Measurements from ENCODE around the gene AUTS2.

The AUTS2 gene

DNA sequence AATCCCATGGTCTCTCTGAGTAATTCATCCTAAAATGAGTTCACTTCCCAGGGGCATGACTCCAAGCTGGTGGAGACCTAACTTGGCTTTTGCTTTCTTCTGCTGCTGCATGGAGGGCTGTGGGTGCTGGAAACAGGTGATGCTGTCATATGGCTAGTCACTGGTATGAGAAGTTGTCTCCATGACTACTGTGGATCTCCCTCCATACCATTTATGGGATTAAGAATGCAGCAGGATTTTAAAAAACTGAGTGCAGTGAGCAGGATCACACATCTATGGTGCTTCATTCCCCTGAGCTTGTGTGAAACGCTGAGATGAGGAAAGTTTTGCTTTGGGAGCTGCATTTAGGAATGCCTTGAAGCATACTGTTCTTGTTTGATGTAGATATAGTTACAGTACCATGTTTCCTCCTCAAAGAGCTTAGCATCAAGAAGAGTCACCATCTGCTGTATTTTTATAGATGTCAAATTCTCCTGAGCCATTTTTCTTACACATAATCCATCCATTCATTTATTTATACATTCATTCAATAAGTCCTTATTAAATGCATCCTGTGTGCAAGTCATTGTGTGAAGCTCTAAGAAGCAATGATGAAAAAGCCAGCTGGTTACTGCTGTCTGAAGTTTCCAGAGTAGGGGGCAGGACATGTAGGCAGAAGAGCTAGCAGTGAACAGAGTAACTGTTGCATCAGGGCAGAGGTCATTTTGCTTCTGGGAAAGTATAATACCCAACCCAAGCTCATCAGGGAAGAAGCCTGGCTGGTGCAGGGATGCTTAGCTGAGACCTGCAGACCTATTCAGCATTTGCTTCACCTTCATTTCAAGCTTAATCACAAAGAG lies 534.8 kb downstream of the AUTS2 start:
- no peak for DNase-seq (ENCODE audit: low read depth)

DNA sequence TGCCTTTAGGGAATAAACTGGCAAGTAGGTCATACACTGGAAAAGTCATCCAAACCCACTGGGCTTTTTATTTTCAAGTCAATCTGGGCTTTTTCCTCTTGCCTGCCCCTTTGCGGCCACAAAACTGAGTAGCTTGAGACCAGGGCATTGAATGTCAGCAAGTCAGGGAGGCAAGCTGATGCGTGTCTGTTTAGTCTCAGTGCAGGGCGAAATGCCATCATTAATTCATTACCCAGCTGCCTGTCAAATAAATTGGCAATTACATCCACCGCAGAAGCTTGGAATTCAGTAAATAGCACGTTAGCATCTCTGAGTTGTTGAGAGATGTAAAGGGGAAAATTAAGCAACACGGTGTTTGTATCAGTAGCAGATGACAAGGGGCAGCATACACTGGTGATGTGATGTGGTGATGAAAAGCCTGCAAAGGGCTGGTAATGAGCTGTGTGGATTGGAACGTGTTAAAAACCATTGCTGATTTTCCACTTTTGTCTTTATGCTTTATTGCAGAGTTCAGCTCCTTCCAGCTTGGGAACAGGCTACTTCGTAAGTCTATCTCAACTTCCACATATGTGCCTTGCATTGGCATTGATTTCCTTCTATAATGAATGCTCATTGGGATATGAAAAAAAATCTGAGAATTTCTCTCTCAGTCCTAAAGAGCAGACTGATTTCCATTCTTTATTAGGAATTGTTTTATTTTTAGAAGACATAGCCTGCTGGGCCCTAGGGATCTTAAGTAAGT lies 535.9 kb downstream of the AUTS2 start:
- no peak for DNase-seq (ENCODE audit: low read depth)

DNA sequence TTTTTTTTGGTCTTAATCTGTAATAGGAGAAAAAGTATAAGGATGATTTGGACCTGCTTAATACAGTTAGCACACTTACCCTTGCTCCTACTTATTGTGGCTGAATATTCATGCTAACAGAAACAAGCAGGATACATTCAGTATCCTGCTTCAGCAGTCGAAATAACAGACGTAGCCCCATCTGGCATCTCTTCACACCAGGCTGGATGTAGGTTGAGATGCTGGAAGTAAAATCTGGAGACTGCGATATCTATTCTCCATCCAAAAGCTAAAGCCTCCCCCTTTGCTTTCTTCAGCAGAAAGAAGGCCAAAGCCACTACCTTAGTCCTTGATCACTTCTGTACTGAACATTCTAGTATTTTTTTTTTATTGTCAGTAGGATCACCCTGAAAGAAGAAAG lies 537.4 kb downstream of the AUTS2 start:
- no peak for DNase-seq (ENCODE audit: low read depth)

DNA sequence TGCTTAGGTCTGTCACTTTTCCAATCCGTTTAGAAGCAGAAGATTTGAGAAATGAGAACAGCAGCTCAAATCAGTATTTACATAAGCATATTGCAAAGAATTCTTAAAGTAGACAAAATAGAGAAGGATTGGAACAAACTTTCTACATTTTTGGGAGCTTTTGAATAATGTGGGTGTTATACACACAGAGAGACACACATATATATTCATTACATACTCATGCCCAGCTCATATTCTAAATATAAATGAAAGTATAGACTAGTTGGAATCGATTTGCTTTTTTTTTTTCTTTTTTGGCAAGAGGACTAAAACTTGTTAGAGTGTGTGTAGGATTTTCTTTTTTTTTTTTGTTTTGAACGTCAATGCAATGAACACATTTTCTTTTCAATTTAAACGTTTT lies 538.9 kb downstream of the AUTS2 start:
- no peak for DNase-seq (ENCODE audit: low read depth)

DNA sequence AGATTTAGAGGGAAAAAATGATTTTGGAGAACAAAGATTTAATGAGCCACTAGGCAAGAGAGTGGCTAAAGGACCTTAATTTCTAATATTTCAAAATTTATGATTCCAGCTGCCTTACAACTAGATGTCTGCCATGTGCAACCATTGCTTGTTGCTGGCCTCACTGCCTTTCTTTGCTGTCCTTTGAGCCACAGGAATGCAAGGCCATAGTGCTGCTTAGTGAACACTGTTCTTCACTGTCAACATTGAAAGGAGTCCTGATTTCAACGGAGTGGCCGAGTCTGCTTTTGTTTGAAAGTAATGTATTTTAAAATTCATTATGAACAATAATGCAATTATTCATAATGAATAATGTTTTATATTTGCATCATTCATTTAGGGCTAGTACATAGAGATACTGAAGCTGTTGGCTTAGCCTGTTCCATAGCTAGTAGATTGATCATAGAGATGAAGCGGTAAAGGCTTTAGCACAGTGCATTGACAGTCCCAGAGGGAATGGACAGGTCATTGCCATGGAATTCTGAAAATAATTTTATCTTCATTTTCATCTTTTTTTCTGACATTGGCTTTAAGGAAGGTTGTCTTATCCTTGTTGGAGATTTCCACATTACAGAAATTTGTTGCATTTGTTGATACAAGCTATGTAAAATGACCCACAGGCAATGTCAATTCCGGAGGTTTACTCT lies 544.1 kb downstream of the AUTS2 start:
- DNase-seq (ENCODE audit: low read depth), result no peak

DNA sequence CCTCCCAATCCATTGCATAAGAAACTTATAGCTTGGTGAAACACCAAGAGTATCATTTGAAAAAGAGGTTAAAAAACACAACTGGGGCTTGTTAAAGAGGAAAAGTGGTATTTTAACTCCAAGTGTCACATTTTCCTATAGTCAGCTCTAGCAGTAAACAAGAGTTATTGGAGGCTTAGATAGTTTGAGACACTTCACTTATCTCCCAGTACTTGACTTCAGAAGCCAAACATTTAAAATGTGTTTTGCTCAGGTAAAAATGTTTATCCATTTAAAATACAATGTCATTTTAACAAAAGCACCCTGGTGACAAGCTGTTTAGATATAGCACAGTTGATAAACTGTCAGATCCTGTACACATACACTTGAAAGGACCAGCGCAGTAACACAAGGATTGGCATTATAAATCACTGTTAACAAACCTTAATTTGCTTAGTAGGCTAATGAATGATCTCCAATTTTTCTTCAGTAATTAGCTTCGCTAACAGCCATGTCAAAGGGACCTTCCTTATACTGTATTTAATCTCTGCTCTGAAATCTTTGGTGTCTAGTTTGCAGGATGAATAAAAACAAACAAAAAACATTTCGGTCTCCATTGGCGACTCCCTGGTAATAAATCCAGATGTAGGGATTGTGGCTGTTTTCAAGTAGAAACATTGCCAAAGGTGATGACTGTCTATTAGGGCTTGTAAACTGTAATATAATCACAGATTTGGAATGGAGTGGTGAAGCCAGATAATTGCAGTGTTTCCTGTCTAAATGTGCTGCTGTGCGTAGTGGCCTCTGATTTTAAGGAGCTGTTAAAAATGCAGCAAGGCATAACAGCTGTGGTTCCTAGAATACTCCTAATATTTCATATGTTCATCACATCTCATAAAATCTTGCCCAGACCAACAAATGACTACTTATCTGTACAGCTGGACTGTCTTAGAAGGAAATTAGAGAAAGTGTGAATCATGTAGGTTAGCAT lies 545.1 kb downstream of the AUTS2 start:
- DNase-seq (ENCODE audit: low read depth), result no peak

DNA sequence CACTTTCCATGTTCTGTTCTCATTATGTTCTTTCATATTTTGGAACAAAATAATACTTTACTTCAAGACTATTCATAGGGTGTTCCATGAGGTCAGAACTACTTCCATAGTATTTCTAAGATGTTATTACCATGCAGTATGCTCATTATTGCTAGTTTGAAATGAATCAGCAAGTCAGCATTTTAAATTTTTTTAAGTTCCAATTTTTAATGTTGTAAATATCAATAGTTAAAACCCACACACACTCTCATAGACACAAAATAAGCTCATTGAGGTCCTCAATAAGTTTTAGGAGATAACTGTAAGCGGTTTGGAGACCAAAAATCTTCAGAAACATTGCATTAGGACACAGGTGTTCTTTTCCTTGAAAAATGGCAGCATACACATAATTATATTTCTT lies 550.7 kb downstream of the AUTS2 start:
- DNase-seq (ENCODE audit: low read depth), result no peak

DNA sequence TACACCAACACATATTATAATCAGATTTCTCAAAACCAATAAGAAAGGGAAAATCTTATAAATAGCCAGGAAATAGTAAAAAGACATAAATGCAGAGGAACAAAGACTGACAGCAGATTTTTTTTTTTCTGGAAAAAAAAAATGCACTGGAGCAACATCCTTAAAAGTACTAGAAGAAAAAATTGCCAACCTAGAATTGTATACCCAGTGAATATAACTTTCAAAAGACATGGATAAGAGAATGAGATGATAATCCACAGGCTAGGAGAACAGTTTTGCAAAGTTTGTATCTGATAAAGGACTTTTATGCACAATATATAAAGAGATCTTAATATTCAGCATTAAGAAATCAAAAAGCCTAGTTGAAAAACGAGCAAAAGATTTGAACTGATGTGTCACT lies 554.0 kb downstream of the AUTS2 start:
- no peak for DNase-seq (ENCODE audit: low read depth)

DNA sequence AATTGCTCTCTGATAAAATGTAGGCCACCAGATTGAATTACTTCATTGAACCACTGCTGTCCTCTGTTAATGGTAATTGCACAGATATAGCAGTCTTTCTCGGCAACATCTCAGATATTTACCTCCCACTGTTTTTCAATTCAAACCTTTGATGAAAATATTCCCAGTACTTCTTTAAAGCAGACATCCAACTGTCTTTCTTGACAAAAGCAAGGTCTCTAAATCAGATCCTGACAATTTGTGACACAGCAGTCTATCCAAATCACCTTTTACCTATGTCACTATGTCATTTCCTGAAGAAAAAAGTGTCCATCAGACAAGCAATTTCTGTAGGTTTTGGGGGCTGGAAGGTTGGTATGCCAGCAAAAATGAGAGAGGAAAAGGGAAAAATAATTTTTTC lies 555.7 kb downstream of the AUTS2 start:
- no peak for DNase-seq (ENCODE audit: low read depth)

DNA sequence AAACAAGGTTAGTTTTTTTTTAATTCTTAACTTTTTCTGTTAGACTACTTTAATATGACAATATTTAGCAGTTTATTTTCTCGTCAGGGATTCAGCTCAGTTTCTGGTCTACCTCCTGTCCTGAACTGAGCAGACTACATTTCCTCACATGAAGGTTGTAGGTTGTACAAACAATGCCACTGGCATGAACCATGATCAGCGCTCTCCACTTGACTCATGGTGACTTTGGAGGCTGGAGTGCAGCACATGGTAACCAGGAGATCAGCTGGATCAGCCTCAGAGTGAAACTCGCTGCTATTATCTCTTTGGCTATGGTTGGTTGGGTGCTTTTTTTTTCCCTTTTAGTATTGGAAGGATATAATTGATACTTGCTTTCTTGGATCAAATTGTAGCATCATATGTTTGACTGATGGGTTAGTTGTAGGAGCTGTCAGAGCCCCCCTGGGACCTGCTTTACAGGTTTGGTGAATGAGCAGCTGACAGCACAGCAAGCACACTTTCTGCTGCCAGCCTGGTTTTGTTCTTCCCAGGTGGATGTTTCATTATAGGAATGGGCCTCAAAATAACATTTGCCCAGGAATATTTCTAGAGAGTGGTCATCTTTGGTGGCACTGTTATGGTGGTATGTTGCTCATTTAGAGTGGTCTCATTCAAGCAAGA lies 556.4 kb downstream of the AUTS2 start:
- DNase-seq (ENCODE audit: low read depth), result no peak

DNA sequence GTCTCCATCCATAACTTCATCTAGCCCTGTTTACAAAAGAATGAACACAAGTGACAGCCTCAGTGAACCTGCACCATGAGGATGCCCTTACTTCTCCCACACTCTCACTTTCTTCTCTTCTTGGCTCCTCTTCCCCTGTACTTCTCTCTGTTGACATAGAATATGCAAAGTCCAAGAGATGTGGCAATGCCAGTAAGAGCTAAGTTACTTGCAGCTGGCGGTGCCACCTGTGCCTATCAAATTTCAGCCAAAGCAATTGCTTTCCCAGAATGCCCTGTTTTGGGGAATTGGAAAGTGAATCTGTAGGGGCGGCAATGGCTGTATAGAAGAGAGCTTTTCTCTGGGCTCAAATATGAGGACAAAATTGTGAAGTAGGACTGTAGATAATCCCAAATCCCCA lies 557.8 kb downstream of the AUTS2 start:
- no peak for DNase-seq (ENCODE audit: low read depth)

DNA sequence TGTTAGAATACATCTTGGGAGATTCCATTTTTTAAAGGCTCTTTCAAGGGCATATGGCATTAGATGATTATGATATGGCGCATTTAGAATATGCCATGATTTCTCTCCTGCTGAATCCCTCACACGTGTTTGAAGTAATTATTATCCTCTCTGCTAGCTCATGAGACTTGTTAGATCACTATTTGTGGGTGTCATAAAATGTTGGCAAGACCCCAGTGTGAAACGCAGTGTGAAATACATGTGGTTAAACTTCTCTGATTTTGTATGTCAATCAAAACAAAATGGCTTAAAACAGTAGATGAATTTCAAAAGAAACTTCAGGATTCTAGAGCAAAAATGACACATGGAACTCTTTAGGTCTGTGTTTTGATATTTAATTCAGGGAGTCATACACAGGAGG lies 560.8 kb downstream of the AUTS2 start:
- DNase-seq (ENCODE audit: low read depth), result no peak

DNA sequence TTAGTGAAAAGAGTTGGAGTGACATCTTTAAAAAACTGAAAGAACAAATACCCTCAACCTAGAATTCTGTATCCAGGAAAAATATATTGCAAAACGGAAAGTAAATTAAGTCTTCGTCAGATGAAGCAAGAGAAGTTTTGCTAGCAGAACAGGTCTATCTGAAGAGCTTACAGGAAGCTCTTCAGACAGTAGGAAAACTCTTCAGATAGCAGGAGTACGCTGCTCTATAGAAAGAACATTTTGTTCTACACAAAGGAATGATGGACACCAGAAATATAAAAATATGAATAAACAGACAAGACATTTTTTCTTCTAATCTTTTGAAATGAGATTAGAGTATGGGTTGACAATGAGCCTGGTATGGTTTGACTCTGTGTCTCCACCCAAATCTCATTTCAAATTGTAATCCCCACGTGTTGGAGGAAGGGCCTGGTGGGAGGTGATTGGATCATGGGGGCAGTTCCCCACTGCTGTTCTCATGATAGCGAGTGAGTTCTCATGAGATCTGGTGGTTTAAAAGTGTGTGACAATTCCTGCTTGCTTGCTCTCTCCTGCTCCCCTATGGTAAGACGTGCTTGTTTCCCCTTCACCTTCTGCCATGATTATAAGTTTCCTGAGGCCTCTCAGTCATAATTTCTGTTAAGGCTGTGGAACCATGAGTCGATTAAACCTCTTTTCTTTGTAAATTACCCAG lies 567.3 kb downstream of the AUTS2 start:
- DNase-seq (ENCODE audit: low read depth), result no peak

DNA sequence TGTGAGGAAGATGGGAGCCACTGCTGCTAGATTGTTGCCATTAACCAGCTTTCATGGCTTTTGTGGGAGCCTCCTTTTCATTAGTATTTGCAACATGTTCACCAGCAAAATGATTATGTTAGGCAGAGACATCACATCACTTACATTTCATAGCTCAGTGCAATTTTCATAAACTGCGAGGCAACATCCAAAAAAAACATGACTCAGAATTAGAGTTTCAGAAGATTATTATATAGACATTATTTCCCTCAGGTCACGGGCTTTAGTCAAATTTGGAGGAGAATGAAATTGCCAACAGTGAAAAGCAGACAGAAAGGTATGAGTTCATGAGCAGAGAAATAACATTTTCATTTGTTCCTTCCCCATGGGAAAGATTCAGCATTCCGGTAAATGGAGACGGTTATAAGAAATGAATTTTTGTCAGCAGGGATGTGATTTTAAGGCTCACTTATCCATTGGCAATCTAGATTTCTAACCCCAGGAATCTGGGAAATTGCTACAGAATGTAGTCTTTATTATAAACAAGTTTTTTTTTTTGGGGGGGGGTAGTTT lies 573.2 kb downstream of the AUTS2 start:
- no peak for DNase-seq (ENCODE audit: low read depth)

DNA sequence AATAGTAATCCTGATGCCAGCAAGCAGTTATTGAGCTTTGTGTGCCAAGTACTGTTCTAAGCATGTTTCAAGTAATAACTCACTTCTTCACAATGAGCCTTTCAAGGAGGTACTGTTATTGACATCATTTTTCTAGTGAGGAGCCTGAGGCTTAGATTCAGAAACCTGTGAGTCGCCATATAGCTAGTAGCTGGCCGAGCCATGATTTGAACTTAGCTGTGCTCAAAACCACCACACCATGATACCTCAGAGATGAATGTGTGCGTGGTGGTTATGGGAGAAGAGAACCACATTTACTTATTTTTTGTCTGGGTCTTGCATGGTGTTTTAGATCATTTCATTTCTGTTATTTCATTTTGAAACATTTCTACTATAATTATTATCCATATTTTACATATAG lies 578.9 kb downstream of the AUTS2 start:
- no peak for DNase-seq (ENCODE audit: low read depth)

DNA sequence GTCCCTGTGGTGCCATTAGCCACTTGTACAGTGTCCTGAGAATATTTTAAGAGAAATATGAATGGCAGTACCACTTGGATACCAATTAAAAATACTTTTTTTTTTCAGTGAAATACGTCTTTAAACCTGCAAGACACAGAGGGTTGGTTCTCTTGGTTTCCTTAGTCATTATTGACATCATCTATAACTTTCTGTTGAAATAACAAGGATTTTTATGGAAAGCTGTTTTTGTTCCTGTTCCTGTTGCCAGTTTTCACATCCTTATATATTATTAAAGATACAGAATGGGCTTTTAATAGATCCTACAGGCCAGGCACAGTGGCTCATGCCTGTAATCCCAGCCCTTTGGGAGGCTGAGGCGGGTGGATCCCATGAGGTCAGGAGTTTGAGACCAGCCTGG lies 579.9 kb downstream of the AUTS2 start:
- DNase-seq (ENCODE audit: low read depth), result no peak

DNA sequence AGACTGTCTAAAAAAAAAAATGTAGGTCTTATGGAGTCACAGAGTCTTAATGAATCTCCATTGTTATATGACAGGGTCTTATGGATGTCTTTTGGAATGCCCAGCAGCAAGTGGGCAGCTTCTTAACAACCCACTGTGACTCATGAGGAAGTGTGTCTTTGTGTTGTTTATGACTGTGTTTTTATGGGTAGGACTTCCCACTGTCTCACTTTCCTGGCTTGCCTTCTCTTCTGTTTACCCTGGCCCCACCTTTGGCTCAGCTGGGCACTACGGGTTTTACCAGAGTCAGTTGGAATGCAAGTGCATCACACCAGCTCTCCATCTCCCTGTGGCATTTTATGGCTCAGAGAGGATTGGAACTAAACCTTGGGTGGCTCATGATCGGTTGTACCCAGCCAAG lies 580.5 kb downstream of the AUTS2 start:
- no peak for DNase-seq (ENCODE audit: low read depth)

DNA sequence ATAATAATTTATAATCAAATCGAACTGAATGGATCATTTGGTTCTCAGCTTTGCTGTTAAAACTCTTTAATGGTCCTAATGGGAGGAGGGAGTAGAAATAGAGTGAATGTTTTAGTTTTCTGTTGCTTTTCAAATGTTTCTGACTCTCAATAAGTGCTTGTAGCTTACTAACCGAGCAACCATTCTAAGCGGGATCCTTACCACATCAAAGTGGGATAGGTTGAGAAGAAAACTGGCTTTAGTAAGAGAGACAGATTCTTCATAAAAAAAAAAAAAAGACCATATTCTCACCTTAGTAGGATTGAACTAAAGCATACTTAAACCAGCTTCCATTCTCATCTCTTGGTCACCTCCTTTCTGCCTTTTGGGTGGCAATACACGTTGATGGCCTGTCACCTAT lies 584.2 kb downstream of the AUTS2 start:
- no peak for DNase-seq (ENCODE audit: low read depth)

DNA sequence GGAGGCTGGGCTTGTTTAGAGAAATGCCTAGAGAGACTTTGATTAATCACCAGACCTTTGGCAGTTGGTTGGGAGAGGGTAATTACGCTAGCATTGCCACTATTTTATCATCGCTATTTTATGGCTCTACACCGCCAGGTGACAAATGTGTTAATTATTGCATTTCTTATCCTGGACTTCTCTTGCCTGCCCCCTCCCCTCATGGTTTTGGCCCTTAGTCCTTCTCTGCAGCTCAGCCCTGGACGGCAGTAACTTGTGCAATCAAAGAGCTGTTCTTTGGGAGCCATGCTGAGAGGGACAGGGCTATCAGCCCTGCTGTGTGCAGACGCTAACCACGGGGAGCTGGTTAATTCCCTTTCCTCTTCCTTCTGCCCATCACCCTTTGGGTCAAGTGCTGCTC lies 585.0 kb downstream of the AUTS2 start:
- no peak for DNase-seq (ENCODE audit: low read depth)

DNA sequence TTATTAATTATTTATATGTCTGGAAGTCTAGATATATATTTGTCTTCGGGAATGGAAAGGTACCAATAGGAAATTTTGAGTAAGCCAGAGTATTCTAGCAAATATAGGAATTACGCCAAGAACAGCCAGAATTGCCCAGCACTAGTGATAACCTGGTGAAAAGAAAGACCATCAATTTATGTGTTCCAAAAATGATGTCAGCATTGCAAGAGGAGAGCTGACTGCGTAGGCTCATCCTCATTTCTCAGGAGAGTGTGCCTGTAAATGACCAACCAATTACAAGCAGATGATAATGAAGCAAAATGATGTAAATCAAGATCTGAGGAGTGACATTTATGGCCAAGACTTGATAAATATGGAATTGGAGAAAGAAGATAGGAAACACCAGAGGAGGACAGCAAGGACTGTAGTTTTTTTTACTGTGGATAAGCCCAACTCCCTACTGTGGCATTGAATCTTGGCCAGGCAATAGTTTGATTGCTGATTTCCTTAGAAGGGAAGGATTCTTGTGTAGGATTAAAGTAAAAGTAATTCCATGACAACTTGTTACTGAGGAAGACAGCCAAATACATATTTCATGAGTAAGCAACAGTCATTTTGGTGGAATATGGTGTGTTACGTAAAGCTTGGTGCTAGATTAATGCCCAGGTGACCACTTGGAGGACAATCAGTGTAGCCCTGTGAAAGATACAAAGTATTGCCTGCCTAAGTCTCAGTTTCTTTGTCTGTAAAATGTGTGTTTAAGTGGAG lies 590.8 kb downstream of the AUTS2 start:
- DNase-seq (ENCODE audit: low read depth), result no peak

Measured in stimulated activated CD8-positive, alpha-beta memory T cell treated with anti-CD3 and anti-CD28 coated beads, Interleukin-15, amount 100 ng/mL, for 24 hours (primary cell).